ENCODE results near the gene MUC4.

- TF ChIP-seq CTCF (IDR thresholded peaks at IDR 0.05) (no peak), POLR2A (IDR thresholded peaks at IDR 0.05) (no peak)
Measured at GRCh38 chr3:195805181-195805580, 6.5 kb downstream of the MUC4 start.
